Measurements from ENCODE around the gene MGAT3. TPM values are rescaled to one million over a fixed set of nuclear protein-coding genes. Genes with fewer than 3 reads are reported as not detected.

The MGAT3 gene
- polyA plus RNA-seq, 1 experiment, result 0.10 TPM

DNA sequence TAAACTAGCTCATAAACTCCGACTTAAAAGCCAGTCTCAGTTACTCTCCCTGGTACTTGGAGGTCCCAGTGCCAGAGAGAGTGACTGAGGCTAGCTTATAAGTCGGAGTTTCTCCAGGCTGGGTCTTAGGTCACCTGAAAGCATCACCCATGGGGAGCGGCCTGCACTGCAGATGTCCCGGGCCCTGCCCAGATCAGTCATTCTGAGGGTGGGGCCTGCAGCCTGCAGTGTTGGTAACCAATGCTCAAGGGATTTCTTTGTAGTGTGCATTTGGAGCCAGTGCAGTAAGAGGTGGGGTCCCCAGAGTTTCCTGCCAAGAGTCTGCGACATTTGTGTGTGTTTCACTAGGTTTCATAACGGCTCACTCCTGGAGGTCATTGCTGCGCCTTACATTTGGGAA, 42.4 kb upstream of the MGAT3 start:
- POLR2A ChIA-PET, result no interaction called here
- Histone ChIP-seq H3K4me3 (ENCODE audit: low read depth, low read length) (no peak overlapping the region), H3K27me3 (ENCODE audit: control insufficient read depth, insufficient read depth, low read length) (no peaks in the 10 kb centered on the region), H3K27ac (ENCODE audit: low read depth, low read length) (no peak overlapping the region), H3K9me3 (ENCODE audit: control insufficient read depth, insufficient read depth, low read length) (no peaks in the 10 kb centered on the region; the same call in 1 of the 2 replicates)
- CTCF ChIA-PET, result interaction anchor here (2.1 kb wide), 1 partner anchor 98 kb away, joined by 7 read pairs; no protein-coding TSS in a partner anchor
- TF ChIP-seq, protein P1, sequence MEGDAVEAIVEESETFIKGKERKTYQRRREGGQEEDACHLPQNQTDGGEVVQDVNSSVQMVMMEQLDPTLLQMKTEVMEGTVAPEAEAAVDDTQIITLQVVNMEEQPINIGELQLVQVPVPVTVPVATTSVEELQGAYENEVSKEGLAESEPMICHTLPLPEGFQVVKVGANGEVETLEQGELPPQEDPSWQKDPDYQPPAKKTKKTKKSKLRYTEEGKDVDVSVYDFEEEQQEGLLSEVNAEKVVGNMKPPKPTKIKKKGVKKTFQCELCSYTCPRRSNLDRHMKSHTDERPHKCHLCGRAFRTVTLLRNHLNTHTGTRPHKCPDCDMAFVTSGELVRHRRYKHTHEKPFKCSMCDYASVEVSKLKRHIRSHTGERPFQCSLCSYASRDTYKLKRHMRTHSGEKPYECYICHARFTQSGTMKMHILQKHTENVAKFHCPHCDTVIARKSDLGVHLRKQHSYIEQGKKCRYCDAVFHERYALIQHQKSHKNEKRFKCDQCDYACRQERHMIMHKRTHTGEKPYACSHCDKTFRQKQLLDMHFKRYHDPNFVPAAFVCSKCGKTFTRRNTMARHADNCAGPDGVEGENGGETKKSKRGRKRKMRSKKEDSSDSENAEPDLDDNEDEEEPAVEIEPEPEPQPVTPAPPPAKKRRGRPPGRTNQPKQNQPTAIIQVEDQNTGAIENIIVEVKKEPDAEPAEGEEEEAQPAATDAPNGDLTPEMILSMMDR (IDR thresholded peaks at IDR 0.05; ENCODE audit: low read depth, low read length), result no peak
- DNase-seq (ENCODE audit: low read depth, low spot score), result no peak

- H3K27ac ChIP-seq (ENCODE audit: low read depth, low read length), result no peak overlapping the region
- no peak for DNase-seq (ENCODE audit: low read depth, low spot score)
- POLR2A ChIA-PET, result no interaction called here
- H3K27me3 ChIP-seq (ENCODE audit: control insufficient read depth, insufficient read depth, low read length), result no peaks in the 10 kb centered on the region
- no peaks in the 10 kb centered on the region; the same call in 1 of the 2 replicates for H3K9me3 ChIP-seq (ENCODE audit: control insufficient read depth, insufficient read depth, low read length)
- no peak overlapping the region for H3K4me3 ChIP-seq (ENCODE audit: low read depth, low read length)
- CTCF ChIA-PET, result no interaction called here
- TF ChIP-seq, protein P1 (IDR thresholded peaks at IDR 0.05; ENCODE audit: low read depth, low read length), result no peak
Measured at GRCh38 chr22:39414886-39415285, 41.9 kb upstream of the MGAT3 start.

- ChIA-PET CTCF (interaction anchor here (0.6 kb wide), 1 partner anchor 43 kb away, joined by 4 read pairs; no protein-coding TSS in a partner anchor), POLR2A (no interaction called here)
- H3K27ac ChIP-seq (ENCODE audit: low read depth, low read length), result no peak overlapping the region
- no peak for DNase-seq (ENCODE audit: low read depth, low spot score)
- H3K27me3 ChIP-seq (ENCODE audit: control insufficient read depth, insufficient read depth, low read length), result no peaks in the 10 kb centered on the region
- H3K9me3 ChIP-seq (ENCODE audit: control insufficient read depth, insufficient read depth, low read length), result no peaks in the 10 kb centered on the region; the same call in 1 of the 2 replicates
- TF ChIP-seq, protein P1 (IDR thresholded peaks at IDR 0.05; ENCODE audit: low read depth, low read length), result no peak
- H3K4me3 ChIP-seq (ENCODE audit: low read depth, low read length), result no peak overlapping the region
Measured at GRCh38 chr22:39415506-39415905, 41.3 kb upstream of the MGAT3 start.

- no peaks in the 10 kb centered on the region for H3K27me3 ChIP-seq (ENCODE audit: control insufficient read depth, insufficient read depth, low read length)
- H3K27ac ChIP-seq (ENCODE audit: low read depth, low read length), result no peak overlapping the region
- no peak for DNase-seq (ENCODE audit: low read depth, low spot score)
- POLR2A ChIA-PET, result no interaction called here
- no peak overlapping the region for H3K4me3 ChIP-seq (ENCODE audit: low read depth, low read length)
- CTCF ChIA-PET, result no interaction called here
- H3K9me3 ChIP-seq (ENCODE audit: control insufficient read depth, insufficient read depth, low read length), result no peaks in the 10 kb centered on the region; the same call in 1 of the 2 replicates
- TF ChIP-seq, protein P1 (IDR thresholded peaks at IDR 0.05; ENCODE audit: low read depth, low read length), result no peak
Measured at GRCh38 chr22:39416319-39416718, 40.5 kb upstream of the MGAT3 start.

GRCh38 chr22:39417641-39418040, 39.2 kb upstream of the MGAT3 start:
- Histone ChIP-seq H3K9me3 (ENCODE audit: control insufficient read depth, insufficient read depth, low read length) (no peaks in the 10 kb centered on the region; the same call in 1 of the 2 replicates), H3K4me3 (ENCODE audit: low read depth, low read length) (no peak overlapping the region), H3K27me3 (ENCODE audit: control insufficient read depth, insufficient read depth, low read length) (no peaks in the 10 kb centered on the region), H3K27ac (ENCODE audit: low read depth, low read length) (no peak overlapping the region)
- TF ChIP-seq, protein P1 (IDR thresholded peaks at IDR 0.05; ENCODE audit: low read depth, low read length), result no peak
- no peak for DNase-seq (ENCODE audit: low read depth, low spot score)
- ChIA-PET POLR2A (interaction anchor here (0.7 kb wide), 2 partner anchors 18 to 50 kb away, joined by 3 to 4 read pairs; no protein-coding TSS in a partner anchor), CTCF (no interaction called here)
